ENCODE data around the gene MAP2K6. TPM values are rescaled to one million over a fixed set of nuclear protein-coding genes. Genes with fewer than 3 reads are reported as not detected.

Gene MAP2K6
- total RNA-seq, 1 donor from 2014 or later: 10.7 TPM

DNA sequence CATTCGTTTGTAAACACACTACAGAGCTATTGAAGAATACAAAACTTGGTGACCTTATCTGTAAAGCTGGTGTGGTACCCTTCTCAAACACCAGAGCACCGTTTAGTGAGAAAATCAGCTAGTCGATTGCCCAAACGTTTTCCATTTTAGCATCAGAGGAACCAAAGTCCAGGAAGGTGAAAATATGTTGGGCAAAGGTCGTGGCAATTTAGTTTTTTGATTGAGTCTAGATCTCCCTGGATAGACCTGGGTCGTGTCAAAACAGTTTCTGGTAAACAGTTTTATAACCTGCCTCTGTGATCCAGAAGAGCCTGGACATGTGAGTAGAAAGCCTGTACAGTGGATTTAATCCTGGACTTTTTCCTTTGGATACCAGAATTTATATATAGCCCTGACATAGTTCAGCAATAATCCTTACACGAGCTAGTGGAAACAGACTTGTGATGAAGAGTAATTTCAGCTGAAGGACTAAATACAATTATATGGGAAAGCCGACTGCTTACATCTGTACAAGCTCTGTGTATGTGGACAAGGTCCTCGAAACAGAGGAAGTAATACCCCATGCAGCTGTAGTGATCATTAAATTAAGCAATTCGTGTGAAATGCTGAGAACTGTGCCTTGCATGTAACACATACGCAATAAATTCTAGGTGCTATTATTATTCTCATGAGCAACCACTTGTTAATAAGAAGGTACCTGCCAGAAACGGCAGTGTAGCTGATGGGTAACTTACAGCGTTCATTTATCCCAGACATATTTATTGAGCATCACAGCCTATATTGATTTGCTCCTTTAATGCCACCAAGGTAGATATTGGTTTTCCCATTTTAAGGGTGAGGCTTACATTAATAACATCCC is 72.5 kb downstream of the MAP2K6 start:
- intact Hi-C loops (cut with micrococcal nuclease): no loop called here

DNA sequence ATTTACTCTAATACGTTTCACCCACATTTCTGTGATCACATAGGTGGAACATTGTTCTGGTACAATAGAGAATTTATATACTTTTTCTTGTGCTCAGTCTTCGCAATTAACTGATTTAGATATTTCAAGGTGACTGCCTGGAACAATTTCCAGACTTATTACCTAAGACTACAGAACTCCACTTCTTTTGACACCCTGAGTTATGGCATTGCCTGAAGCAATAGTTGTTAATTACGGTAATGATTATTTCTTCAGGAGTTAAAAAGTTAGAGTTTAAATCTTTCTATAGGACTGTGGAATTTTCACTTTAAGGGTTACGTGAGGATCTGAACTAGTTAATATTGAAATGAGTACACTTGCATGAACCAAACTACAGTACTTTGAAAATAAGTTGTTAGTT is 74.8 kb downstream of the MAP2K6 start:
- intact Hi-C loops (cut with micrococcal nuclease): no loop called here

DNA sequence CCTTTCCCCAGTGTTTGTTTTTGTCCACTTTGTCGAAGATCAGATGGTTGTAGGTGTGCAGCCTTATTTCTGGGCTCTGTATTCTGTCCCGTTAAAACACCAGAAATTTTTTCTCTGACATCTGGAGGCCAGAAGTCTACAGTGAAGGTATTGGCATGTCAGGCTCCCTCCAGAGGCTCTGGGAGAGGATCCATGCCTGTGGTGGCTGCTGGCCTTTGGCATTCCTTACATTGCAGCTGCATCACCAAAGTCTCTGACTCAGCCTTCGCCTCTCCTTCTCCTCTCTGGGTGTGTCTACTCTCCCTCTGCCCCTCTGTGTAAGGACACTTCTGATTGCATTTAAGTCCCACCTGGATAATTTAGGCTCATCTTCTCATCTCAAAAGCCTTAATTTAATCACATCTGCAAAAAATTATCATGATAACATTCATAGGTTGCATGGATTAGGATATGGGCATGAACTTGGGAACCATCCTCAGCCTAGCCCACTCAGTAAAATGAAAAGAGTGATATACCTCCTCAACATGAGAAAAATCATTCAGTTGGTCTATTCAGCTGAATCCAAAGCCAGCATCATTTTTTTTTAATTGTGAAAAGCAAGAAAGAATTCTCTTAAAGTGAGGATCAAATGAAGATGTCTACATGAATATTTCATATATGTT is 78.0 kb downstream of the MAP2K6 start:
- intact Hi-C loops (cut with micrococcal nuclease): no loop called here

DNA sequence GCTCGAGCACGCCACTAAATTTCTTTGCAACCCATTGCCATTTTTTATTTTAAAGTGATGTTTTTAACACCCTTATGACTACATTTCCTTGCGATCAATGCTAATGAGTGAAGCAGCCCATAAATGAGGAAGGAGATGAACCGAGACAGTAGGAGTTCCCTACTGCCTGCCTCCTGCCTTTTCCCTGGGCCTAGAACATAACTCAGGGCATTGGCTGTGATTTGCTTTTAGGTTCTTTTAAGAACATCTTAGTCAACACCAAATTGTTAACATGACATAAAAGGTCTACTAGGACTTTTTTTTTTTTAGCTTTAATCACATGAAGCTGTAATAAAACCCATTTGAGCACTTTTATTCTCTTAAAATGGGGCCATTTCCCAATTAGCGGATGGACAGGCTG is 81.3 kb downstream of the MAP2K6 start:
- intact Hi-C loops (cut with micrococcal nuclease): no loop called here

DNA sequence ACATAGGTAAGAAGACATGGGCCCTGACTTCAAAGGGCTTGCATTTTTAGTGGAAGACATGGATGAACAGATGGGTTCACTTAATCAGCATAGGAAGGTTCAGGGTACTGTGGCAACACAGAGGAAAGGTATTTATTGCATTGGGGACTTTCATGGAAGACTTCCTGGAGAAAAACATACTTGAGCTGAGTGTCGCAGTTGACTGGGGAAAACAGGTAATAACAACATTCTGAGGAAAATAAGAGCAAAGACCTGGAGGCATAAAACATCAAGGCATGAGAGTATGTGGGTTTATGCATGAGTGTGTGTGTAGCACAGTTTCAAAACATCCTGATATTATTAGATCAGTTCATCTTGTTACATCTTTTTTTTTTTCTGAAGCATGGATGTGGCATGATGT is 82.7 kb downstream of the MAP2K6 start:
- intact Hi-C loops (cut with micrococcal nuclease): no loop called here

DNA sequence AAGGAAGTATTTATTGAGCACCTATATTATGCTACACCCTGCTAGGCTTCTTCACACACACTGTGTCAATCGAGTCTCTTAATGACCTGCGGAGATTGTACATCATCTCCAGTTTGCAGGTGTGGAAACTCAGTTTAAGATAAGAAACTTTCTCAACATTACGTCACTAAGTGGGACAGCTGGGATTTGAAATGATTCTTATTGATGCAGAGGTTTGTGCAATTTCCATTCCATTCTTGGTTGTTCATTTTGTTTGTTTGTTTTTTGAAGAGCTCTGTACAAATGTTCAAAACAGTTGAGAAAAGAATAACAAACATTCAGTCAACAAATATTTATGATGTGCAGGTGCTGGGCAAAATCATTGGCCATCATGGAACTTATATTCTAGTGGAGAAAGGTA is 84.8 kb downstream of the MAP2K6 start:
- intact Hi-C loops (cut with micrococcal nuclease): no loop called here

DNA sequence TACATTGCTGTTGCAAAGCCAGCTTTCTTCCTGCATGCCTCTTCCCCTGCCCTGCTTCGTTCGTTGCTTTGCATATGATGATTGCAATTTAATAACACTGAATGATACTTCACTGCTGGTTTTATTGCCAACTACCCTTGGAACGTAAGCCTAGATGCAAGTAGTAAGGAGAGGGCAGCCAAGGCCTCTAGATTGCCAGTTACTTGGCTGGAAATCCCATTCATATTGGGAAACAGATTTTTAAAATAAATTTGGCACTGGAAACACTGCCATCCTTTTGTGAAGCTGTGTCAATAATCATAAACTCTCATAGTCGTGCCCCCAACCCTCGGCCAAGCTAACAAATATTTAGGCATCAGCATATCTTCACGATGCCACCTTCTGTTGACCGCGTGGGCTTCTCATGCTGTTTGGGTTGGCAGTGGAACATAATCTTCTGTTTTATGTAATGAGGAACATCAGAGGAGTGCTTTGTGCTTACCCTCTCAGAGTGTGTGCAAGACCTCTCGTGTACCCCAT is 86.5 kb downstream of the MAP2K6 start:
- intact Hi-C loops (cut with micrococcal nuclease): no loop called here

DNA sequence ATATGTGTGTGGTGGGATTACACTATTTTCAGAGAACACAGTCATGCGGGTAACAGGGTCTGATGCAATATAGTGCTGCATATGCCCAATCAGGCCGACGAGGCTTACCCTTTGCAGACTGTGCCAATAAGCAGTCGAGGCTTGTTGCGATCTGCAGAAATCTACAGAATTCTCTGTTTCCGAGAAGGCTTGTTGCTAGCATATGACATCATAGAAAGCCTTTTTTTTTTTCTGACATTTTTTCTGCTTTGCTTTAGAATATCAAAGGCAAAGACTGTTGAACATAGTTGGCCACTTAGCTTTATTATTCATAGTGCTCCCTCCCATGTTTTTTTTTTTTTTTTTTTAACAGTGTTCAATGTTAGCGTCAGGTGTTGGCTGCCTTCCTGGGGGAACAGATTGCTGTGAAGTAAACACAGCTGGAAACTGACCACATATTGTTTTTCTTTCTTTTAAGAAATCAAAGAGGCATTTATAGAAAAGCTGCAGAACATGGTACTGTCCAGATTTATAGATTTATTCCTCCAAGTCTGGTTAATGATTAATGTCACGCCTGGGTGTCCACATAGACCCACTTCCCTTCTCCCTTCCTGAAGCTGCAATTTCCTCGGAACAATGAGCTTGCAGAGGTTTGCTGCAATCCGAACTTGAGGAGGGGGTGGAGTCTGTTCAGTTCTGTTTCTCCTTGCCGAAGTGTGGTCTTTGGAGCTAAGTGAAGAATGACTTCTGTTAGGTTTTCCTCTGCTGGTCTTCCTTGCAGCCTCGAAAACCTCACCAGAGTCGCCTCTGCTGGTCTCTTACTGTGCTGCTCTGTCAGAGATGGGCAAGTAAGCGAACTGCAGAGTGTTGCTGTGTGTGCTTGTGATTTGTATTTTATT is 87.3 kb downstream of the MAP2K6 start:
- intact Hi-C loops (cut with micrococcal nuclease): no loop called here

DNA sequence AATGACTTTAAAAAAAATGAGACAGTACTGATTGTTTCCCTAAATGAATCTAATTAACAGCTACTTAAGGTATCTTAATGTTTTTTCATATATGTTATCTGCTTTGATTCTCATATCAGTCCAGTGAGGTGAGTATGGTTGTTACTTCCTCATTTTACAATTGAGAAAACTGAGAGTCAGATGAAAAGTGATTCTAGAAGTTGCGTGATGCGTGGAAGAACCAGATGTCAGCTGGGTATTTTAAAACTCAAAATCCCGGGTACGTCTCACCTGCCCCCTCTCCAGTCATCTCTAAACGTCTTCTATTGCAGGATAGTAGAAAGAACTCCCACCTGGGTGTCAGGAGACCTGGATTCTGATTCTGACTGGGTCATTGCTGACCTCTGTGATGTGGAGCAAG is 89.2 kb downstream of the MAP2K6 start:
- intact Hi-C loops (cut with micrococcal nuclease): no loop called here

DNA sequence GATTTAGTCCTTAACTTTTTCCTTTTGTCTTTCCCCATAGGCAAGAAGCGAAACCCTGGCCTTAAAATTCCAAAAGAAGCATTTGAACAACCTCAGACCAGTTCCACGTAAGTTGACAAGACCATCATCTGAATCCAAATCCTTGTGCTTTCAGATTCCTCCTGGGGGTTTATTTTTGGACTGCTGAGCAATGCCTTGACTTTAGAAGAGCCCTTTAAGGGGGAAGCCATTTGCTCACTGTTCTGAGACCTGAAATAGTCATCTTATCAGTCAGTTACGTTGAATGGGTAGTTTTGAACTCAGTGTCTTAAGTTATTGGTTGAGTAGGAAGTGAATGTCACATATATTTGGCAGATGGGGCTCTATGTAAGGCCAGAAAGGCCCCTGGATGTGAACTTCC is 91.2 kb downstream of the MAP2K6 start:
- intact Hi-C loops (cut with micrococcal nuclease): no loop called here

DNA sequence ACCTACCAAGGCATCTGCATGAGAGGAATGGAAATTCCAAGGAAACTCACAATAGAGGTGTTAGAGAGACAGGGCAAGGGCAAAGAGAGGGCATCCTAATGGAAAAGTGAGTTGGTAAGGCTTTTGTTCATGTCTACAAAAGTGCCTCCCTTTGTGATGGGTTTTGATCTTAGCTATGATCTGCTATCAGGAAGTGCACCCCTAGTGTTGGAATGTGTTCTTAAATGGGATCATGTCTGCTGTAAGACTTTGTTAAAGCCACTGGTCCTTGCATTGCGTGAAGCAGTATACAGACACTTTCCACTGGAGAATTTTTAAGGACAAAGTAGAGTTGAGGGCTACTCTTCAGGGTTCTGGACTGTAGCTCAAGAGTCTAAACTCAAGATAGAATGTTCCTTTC is 92.0 kb downstream of the MAP2K6 start:
- intact Hi-C loops (cut with micrococcal nuclease): no loop called here

DNA sequence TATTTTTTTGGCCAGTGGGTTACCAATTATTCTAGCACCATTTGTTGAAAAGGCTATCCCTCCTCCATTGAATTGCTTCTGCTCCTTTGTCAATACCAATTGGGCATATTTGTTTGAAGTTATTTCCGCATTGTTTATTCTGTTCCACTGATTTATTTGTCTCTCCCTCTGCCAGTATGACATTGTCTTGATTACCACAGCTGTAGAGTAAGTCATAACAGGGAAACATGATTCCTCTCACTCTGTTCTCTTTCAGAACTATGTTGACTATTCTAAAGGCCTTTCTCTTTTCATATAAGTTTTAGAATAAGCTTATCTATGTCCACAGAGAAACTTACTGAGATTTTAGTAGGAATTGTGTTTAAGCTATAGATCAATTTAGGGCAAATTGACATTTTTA is 94.3 kb downstream of the MAP2K6 start:
- intact Hi-C loops (cut with micrococcal nuclease): no loop called here

DNA sequence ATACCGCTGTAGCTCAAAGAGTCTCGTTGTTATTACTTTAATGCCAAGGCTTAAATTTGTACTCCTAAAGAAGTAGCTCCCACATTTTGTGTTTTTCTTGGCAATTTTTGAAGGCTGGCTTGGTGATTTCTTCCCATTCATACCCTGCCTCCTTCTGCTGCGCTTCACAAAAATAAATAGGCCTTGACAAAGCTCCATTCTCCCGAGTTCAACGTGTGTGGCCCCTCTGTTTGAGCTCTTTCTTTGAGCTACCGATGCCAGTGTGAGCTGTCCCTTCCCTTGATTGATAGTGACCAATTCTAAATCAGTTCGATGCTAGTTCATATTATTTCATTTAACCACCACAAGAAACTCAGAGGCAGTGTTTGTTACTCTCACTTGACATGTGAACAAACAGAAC is 96.8 kb downstream of the MAP2K6 start:
- intact Hi-C loops (cut with micrococcal nuclease): no loop called here

DNA sequence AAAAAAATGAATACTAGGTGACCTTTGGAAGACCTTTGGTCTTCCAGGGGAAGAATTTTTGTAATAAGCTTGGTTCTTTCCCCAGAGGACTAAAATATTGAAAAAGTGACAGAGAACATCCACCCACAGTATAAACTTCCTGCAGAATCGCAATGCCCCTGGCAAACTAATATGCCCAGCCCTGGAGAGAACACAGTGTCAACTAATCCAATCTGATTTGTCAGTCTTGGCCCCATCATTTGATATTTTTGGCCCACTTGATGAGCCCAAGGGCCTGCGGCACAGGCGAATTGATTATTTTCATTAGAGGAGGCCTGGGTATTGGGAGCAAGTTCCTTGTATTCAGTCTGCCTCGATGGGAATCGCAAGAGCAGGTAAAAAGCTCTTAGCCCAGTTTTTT is 98.4 kb downstream of the MAP2K6 start:
- intact Hi-C loops (cut with micrococcal nuclease): no loop called here

DNA sequence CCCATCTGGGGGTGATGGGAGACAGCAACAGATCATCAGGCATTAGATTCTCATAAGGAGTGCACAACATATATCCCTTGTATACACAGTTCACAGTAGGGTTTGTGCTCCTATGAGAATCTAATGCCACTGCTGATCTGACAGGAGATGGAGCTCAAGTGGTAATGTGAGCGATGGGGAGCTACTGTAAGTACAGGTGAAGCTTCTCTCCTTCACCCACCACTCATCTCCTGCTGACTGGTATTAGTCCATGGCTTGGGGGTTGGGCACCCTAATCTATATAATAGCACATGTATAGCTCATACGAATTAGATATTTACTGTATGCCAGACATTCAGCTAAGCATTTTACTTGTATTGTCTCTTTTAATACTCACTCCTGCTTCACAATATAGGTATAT is 101.7 kb downstream of the MAP2K6 start:
- intact Hi-C loops (cut with micrococcal nuclease): no loop called here

DNA sequence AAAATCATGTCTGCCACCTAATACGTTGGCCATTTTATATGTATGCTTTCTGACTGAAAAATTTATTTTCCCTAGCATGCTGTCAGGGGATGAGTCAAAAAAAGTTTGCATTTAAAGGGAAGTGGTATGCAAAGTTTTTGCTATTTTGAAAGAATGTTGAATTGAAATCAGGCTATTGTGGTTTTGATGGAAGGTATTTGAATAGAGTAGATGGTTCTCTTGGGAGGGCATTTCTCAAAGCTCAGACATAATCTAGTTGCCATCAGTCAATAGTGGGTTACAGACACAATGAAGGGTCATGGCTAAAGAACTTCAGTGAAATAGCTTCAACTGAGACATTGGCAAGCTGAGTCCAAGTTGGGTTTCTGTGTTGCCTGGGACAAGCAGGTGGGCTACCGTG is 102.4 kb downstream of the MAP2K6 start:
- intact Hi-C loops (cut with micrococcal nuclease): no loop called here

DNA sequence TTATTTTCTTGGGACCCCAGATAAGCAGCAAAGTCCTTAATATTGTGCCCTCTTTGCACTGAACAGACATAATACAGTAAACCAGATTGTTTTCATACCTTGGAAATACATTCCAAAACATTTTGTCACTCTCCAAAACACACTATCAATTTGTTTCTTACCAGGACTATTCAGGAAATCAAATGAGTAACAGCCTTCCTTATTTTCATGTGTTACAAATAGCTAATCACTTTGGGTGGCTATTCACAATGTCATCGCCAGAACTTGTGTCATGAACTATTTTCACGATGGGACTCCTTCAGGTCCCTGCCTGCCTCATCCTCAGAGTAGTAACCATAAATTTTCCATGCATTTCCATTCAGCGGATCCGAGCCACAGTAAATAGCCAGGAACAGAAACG is 104.5 kb downstream of the MAP2K6 start:
- intact Hi-C loops (cut with micrococcal nuclease): no loop called here

DNA sequence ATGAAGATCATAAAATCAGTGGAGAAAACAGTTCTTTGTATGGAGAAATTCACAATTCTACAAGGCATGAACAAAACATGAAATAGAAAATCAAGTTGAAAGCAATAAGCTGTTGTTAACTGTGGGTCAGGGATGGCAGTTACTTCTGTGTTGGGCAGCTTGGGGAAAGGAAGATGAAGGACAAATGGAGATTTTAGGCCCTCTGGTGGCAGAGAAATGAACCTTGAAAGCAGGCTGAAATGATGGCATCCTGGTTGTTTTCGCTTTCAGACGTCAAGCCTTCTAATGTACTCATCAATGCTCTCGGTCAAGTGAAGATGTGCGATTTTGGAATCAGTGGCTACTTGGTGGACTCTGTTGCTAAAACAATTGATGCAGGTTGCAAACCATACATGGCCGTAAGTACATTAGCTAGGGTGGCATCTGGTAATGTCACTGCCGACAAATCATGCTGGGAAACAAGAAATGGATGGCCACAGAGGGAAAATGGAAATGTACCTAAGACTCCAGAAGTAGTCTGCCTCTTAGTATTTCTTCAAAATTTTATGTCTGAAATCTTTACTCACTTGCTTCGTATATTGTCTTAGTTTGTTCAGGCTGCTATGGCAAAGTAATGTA is 108.9 kb downstream of the MAP2K6 start:
- intact Hi-C loops (cut with micrococcal nuclease): loop anchor here (2.0 to 10.0 kb wide), 2 partner anchors 189 to 1031 kb away; no protein-coding TSS in a partner anchor

DNA sequence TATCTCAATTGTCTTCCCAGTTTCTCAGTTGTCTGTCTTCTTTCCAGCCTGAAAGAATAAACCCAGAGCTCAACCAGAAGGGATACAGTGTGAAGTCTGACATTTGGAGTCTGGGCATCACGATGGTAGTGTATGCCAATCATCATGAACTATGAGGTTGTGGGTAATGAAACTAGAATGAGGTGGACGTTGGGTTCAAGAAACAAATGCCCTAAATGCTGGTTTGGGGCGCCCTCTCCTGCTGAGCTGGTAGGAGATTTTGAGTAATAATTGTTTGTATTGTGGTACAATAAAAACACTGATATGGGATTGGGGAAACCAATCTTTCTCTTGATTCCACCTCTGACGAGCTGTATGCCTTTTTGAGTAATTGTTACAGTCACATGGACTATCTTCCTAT is 110.4 kb downstream of the MAP2K6 start:
- intact Hi-C loops (cut with micrococcal nuclease): loop anchor here (10.0 kb wide), 1 partner anchor 1030 kb away; no protein-coding TSS in a partner anchor

DNA sequence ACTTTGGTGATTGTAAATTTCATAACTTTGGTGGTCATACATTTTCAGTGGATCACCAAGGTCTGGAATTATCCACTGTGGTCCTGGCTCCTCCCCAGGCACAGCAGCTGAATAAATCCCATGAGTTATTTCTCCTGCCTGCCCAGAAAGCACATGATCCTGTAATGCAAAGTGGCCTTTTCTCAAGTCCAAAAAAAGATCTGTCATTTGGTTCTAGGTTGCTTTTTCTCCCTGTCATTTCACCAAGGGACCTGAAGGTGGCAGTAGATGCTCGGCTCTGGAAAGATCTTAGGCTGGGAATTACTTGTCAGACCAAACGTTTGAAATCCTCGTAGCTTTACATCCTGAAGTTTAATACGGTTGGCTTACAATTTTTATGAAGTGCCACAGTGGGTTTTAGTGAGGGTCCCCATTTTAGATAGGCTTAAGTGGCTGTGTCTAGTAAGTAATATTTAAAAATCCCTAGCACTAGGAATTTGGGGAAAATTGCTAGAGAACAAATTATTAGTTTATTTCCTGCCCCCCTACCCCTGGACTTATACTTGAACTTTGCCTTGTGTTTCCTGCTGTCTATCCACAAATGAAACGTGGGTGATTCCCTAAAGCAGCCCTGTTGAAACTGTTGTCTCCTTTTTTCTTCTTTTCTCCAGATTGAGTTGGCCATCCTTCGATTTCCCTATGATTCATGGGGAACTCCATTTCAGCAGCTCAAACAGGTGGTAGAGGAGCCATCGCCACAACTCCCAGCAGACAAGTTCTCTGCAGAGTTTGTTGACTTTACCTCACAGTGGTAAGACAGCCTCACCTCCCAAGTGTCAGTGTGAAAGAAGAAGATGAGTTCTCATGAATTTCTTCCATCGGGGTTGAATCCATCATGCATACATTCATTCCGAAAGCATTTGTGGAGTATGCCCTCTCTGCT is 111.7 kb downstream of the MAP2K6 start:
- intact Hi-C loops (cut with micrococcal nuclease): loop anchor here (10.0 kb wide), 1 partner anchor 1029 kb away; no protein-coding TSS in a partner anchor
